Neutrophil (primary cell): ENCODE data around the gene OST4.

ENCODE experiments used
- H3K27ac ChIP-seq: fragments of 200-600 bp; sonication (generic); 2 replicates; pipeline ENCODE4 v1.5.1; 2016; ENCODE audit warnings: mild to moderate bottlenecking, moderate library complexity
- H3K27me3 ChIP-seq: fragments of 200-600 bp; sonication (generic); 2 replicates; pipeline ENCODE4 v1.6.0; 2016; ENCODE audit warnings: mild to moderate bottlenecking
- H3K36me3 ChIP-seq: fragments of 200-600 bp; sonication (generic); 2 replicates; pipeline ENCODE4 v1.5.1; 2017
- H3K4me1 ChIP-seq, 2 experiments: fragments of 200-600 bp in 1 of 2; sonication (generic) in 1 of 2; 1 replicate in 1 of 2; 2 replicates in 1 of 2; pipeline versions ENCODE4 v1.5.1 to v1.6.1; 2013 to 2016; ENCODE audit warnings: low read depth in 1 of 2, low read length in 1 of 2, mild to moderate bottlenecking in 1 of 2, moderate library complexity in 1 of 2; ENCODE audit not compliant: control insufficient read depth in 1 of 2, insufficient read depth in 1 of 2
- H3K4me3 ChIP-seq, 2 experiments: fragments of 200-600 bp in 1 of 2; sonication (generic) in 1 of 2; 1 replicate in 1 of 2; 2 replicates in 1 of 2; pipeline ENCODE4 v1.5.1; 2013 to 2016; ENCODE audit warnings: low read depth in 1 of 2, low read length in 1 of 2, mild to moderate bottlenecking in 1 of 2, moderate library complexity in 1 of 2
- H3K9me3 ChIP-seq: fragments of 200-600 bp; sonication (generic); 2 replicates; pipeline ENCODE4 v1.5.1; 2016
- CTCF ChIP-seq: fragments of 200-600 bp; sonication (generic); IDR thresholded peaks from 2 replicates; pipeline ENCODE4 v1.5.1; 2016; ENCODE audit warnings: antibody characterized with exemption

OST4 gene

GRCh38 chr2:27085062-27085672 lies 13.7 kb upstream of the OST4 start:
- Histone ChIP-seq H3K9me3 (no peaks in the 10 kb centered on the region), H3K4me1 (peaks cover 49 to 55% of the 10 kb centered on the region in 2 experiments), H3K36me3 (no peaks in the 10 kb centered on the region), H3K4me3 (peak overlapping the region; percentile 77 to 87), H3K27me3 (no peaks in the 10 kb centered on the region), H3K27ac (peak overlapping the region; percentile 82)
- no peak for TF ChIP-seq CTCF

GRCh38 chr2:27084297-27085061 lies 13.0 kb upstream of the OST4 start:
- H3K27ac ChIP-seq, result no peak overlapping the region
- no peaks in the 10 kb centered on the region for H3K9me3 ChIP-seq
- peaks cover under 1% of the 10 kb centered on the region for H3K27me3 ChIP-seq
- H3K4me3 ChIP-seq, result no peak overlapping the region
- no peaks in the 10 kb centered on the region for H3K36me3 ChIP-seq
- H3K4me1 ChIP-seq, result peaks cover 56 to 57% of the 10 kb centered on the region in 2 experiments
- no peak for TF ChIP-seq CTCF

GRCh38 chr2:27083410-27084296 lies 12.2 kb upstream of the OST4 start:
- no peak overlapping the region for H3K27ac ChIP-seq
- TF ChIP-seq CTCF, result no peak
- H3K9me3 ChIP-seq, result no peaks in the 10 kb centered on the region
- no peaks in the 10 kb centered on the region for H3K36me3 ChIP-seq
- H3K4me3 ChIP-seq, result no peak overlapping the region
- peaks cover 9% of the 10 kb centered on the region for H3K27me3 ChIP-seq
- H3K4me1 ChIP-seq, result peaks cover 64 to 65% of the 10 kb centered on the region in 2 experiments

GRCh38 chr2:27082773-27083409 lies 11.4 kb upstream of the OST4 start:
- H3K4me3 ChIP-seq, result no peak overlapping the region
- H3K9me3 ChIP-seq, result no peaks in the 10 kb centered on the region
- peak overlapping the region; percentile 78 for H3K27ac ChIP-seq
- TF ChIP-seq CTCF, result no peak
- H3K36me3 ChIP-seq, result no peaks in the 10 kb centered on the region
- H3K27me3 ChIP-seq, result peaks cover 17% of the 10 kb centered on the region
- peaks cover 68 to 71% of the 10 kb centered on the region in 2 experiments for H3K4me1 ChIP-seq
